Hematopoietic multipotent progenitor cell treated with erythropoietin and hydrocortisone succinate and interleukin-3 and kit ligand, for 6 days (in vitro differentiated cells): ENCODE results near the gene SPATS1.
"Not testable (repeated sequence)": the region's sequence is repeated elsewhere in the genome, so short reads cannot be mapped to it uniquely, and the experiment has no call there.

Experiments
- DNase-seq: peaks from one replicate; pipeline ENCODE4 v3.0.0-alpha.2; 2015

Gene SPATS1

GRCh38 chr6:44311767-44312166 lies 30.7 kb upstream of the SPATS1 start:
- DNase-seq, result no peak

- peak; percentile 94 for DNase-seq
Measured at GRCh38 chr6:44312901-44313788, 29.3 kb upstream of the SPATS1 start, which contains the start of gene AARS2. Gene AARS2 (minus strand): TSS chr6:44313347. CDS start chr6:44313323, 24 bp downstream.

GRCh38 chr6:44314657-44315056 lies 27.8 kb upstream of the SPATS1 start:
- DNase-seq, result not testable (repeated sequence)

- no peak for DNase-seq
Measured at GRCh38 chr6:44315516-44315915, 26.9 kb upstream of the SPATS1 start.

- no peak for DNase-seq
Measured at GRCh38 chr6:44315951-44316350, 26.5 kb upstream of the SPATS1 start.

- DNase-seq, result no peak
Measured at GRCh38 chr6:44316481-44316880, 26.0 kb upstream of the SPATS1 start.

- not testable (repeated sequence) for DNase-seq
Measured at GRCh38 chr6:44317136-44317631, 25.3 kb upstream of the SPATS1 start.

- DNase-seq, result no peak
Measured at GRCh38 chr6:44321210-44321609, 21.2 kb upstream of the SPATS1 start.

- DNase-seq, result no peak
Measured at GRCh38 chr6:44327096-44327495, 15.4 kb upstream of the SPATS1 start.

GRCh38 chr6:44327760-44328159 lies 14.7 kb upstream of the SPATS1 start:
- DNase-seq, result no peak

- not testable (repeated sequence) for DNase-seq
Measured at GRCh38 chr6:44328203-44328602, 14.2 kb upstream of the SPATS1 start.

GRCh38 chr6:44329858-44330257 lies 12.6 kb upstream of the SPATS1 start:
- DNase-seq, result no peak

GRCh38 chr6:44332585-44332984 lies 9.9 kb upstream of the SPATS1 start:
- no peak for DNase-seq

- DNase-seq, result no peak
Measured at GRCh38 chr6:44333273-44333919, 9.1 kb upstream of the SPATS1 start.

- no peak for DNase-seq
Measured at GRCh38 chr6:44333942-44334341, 8.5 kb upstream of the SPATS1 start.

- no peak for DNase-seq
Measured at GRCh38 chr6:44335631-44336030, 6.8 kb upstream of the SPATS1 start.

GRCh38 chr6:44338228-44339122 lies 4.0 kb upstream of the SPATS1 start:
- DNase-seq, result peak; percentile 89

- DNase-seq, result no peak
Measured at GRCh38 chr6:44339301-44339700, 3.1 kb upstream of the SPATS1 start.

- DNase-seq, result no peak
Measured at GRCh38 chr6:44339763-44340625, 2.5 kb upstream of the SPATS1 start.

GRCh38 chr6:44341095-44341890 lies 1.2 kb upstream of the SPATS1 start:
- DNase-seq, result no peak

GRCh38 chr6:44342052-44342451 lies 398 bp upstream of the SPATS1 start:
- DNase-seq, result peak; percentile 75
